D341Med (cell line): ENCODE data around the gene NR2E3.
"Not testable (repeated sequence)": the region's sequence is repeated elsewhere in the genome, so short reads cannot be mapped to it uniquely, and the experiment has no call there.

Experiments used
- DNase-seq: peaks from one replicate; pipeline ENCODE4 v3.0.0; 2012; ENCODE audit warnings: low spot score

NR2E3 gene

GRCh38 chr15:71815301-71815700, 4.9 kb downstream of the NR2E3 start:
- no peak for DNase-seq

- DNase-seq = no peak
These were observed 7.0 kb downstream of the NR2E3 start for GRCh38 chr15:71817351-71817750.

GRCh38 chr15:71820127-71820526, 9.8 kb downstream of the NR2E3 start:
- DNase-seq = no peak

- no peak for DNase-seq
These were observed 11.3 kb downstream of the NR2E3 start for GRCh38 chr15:71821547-71822129.

GRCh38 chr15:71822890-71823630, 12.7 kb downstream of the NR2E3 start:
- no peak for DNase-seq

DNA sequence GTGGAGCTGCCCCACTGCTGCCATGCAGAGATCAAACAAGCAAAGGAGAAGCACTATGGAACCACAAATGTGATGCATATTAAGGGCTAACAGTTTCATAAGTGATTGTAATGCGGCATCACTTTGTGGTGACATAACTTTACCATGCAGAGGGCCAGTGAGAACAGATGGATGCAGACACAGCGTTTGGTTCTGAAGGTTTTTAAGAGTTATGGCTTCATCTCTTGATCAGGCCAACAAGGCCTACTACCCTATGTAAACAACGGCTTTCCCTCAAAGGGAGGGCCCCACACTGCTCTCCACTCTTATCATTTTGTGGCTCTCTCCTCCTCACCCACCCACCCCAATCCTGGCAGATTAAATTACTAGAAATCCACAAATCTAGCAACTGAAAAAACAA, 13.4 kb downstream of the NR2E3 start:
- no peak for DNase-seq

GRCh38 chr15:71825021-71825730, 14.8 kb downstream of the NR2E3 start:
- no peak for DNase-seq

DNA sequence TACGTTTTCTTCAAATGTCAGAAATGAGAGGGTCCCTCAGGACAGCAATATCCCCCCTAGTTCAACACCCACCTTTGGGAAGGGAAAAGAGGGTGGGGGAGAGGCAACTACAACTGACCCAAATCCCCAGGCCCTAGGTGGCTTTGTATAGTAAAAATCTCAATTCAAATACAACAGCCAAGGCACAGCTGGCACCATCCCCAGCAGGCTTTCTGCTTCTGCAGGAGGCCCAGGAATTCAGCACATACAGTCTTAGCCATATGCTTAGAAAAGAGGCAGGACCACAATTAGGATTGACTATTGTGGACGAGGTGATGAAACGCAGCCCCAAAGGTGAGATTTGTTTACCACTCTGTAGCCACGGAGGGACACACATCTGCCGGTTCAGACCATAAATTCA, 15.8 kb downstream of the NR2E3 start:
- no peak for DNase-seq

DNA sequence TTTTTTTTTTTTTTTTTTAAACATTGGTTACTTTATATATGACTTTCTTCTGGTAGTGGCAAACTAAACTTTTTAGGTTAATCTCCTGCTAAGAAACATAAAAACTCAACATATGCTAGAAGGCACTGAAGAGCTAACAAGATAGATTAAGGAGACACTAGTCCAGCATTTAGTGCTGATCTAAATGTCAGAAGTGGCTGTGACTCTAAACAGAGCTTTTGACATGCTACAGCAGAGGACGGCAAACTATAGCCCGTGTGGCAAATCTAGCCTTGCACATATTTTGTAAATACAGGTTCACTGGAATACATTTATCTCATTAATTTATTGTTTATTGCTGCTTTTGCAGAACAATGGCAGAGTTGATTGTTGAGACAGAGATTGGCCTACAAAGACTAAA, 20.6 kb downstream of the NR2E3 start:
- DNase-seq = no peak

- DNase-seq = no peak
These were observed 31.2 kb downstream of the NR2E3 start for GRCh38 chr15:71841563-71841962.

- no peak for DNase-seq
These were observed 34.6 kb downstream of the NR2E3 start for GRCh38 chr15:71844916-71845315.

DNA sequence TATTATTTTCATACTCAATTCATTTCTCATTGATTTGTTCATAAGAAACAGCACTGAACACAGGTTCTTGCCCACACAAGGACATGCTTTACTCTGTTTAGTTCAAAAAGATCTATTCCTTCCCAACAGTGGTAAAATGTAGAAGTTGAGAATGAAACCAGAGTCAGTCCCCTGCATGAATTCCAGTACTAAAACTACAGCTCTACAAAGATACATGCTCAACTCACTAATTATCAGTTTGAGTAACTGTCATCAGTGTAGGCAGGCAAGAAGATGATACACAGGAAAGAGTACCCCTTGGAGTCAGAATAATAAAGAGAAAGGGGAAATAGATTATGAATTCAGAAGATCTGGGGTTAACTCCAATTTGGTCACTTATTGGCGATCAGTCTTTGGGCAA, 43.2 kb downstream of the NR2E3 start:
- no peak for DNase-seq

DNA sequence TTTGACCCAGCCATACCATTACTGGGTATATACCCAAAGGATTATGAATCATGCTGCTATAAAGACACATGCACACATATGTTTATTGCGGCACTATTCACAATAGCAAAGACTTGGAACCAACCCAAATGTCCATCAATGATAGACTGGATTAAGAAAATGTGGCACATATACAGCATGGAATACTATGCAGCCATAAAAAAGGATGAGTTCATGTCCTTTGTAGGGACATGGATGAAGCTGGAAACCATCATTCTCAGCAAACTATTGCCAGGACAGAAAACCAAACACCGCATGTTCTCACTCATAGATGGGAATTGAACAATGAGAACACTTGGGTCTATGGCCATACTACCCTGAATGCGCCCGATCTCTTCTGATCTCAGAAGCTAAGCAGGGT, 47.9 kb downstream of the NR2E3 start:
- DNase-seq = not testable (repeated sequence)
